ENCODE data around the gene ZNF445.
A peak's percentile ranks its signal among the peaks of the same experiment; 100 is the strongest.
"Not testable (repeated sequence)": the region's sequence is repeated elsewhere in the genome, so short reads cannot be mapped to it uniquely, and the experiment has no call there.

Gene ZNF445

GRCh38 chr3:44477312-44478030 is at the start of gene ZNF445:
ZNF445 (minus strand) TSS chr3:44477670; CDS start chr3:44455549, 22,121 bp downstream.
- DNase-seq = peak; percentile 79

- DNase-seq = no peak
Observed at GRCh38 chr3:44525060-44525459, 47.6 kb upstream of the ZNF445 start.

GRCh38 chr3:44522494-44522933 is 45.0 kb upstream of the ZNF445 start:
- DNase-seq = no peak

- no peak for DNase-seq
Observed at GRCh38 chr3:44521721-44522120, 44.3 kb upstream of the ZNF445 start.

- DNase-seq = no peak
Observed at GRCh38 chr3:44518782-44519156, 41.3 kb upstream of the ZNF445 start.

- DNase-seq = peak; percentile 77
Observed at GRCh38 chr3:44516230-44516629, 38.8 kb upstream of the ZNF445 start.

GRCh38 chr3:44513513-44513912 is 36.0 kb upstream of the ZNF445 start:
- no peak for DNase-seq

- DNase-seq = no peak
Observed at GRCh38 chr3:44511238-44511566, 33.7 kb upstream of the ZNF445 start.

- peak; percentile 24 for DNase-seq
Observed at GRCh38 chr3:44510000-44510368, 32.5 kb upstream of the ZNF445 start.

- peak; percentile 7 for DNase-seq
Observed at GRCh38 chr3:44509393-44509921, 32.0 kb upstream of the ZNF445 start.

- no peak for DNase-seq
Observed at GRCh38 chr3:44506961-44507360, 29.5 kb upstream of the ZNF445 start.

- no peak for DNase-seq
Observed at GRCh38 chr3:44506556-44506955, 29.1 kb upstream of the ZNF445 start.

- DNase-seq = no peak
Observed at GRCh38 chr3:44504566-44504965, 27.1 kb upstream of the ZNF445 start.

- DNase-seq = not testable (repeated sequence)
Observed at GRCh38 chr3:44503178-44503577, 25.7 kb upstream of the ZNF445 start.

- no peak for DNase-seq
Observed at GRCh38 chr3:44501971-44502370, 24.5 kb upstream of the ZNF445 start.

- not testable (repeated sequence) for DNase-seq
Observed at GRCh38 chr3:44499899-44500168, 22.4 kb upstream of the ZNF445 start.

GRCh38 chr3:44499149-44499898 is 21.9 kb upstream of the ZNF445 start:
- no peak for DNase-seq

- no peak for DNase-seq
Observed at GRCh38 chr3:44495636-44496415, 18.4 kb upstream of the ZNF445 start.

- no peak for DNase-seq
Observed at GRCh38 chr3:44492496-44492895, 15.0 kb upstream of the ZNF445 start.

- no peak for DNase-seq
Observed at GRCh38 chr3:44482721-44483120, 5.3 kb upstream of the ZNF445 start.

- DNase-seq = no peak
Observed at GRCh38 chr3:44478606-44479094, 1.2 kb upstream of the ZNF445 start.

GRCh38 chr3:44478055-44478468 is 592 bp upstream of the ZNF445 start:
- no peak for DNase-seq

- DNase-seq = no peak
Observed at GRCh38 chr3:44476963-44477311, 533 bp downstream of the ZNF445 start.

GRCh38 chr3:44476181-44476611 is 1.3 kb downstream of the ZNF445 start:
- DNase-seq = peak; percentile 28
